CD14-positive monocyte (primary cell): ENCODE measurements around the gene NAT10. TPM values are rescaled to one million over a fixed set of nuclear protein-coding genes. Genes with fewer than 3 reads are reported as not detected.

Source experiments
- DNase-seq, 3 donors: peaks; one replicate each; pipeline ENCODE4 v3.0.0-alpha.2; 2011 to 2022
- H2AFZ ChIP-seq: 2 replicates; pipeline ENCODE4 v1.6.0; 2012; ENCODE audit warnings: mild to moderate bottlenecking, low read depth, low read length, inconsistent platforms; ENCODE audit not compliant: insufficient read depth, poor library complexity, severe bottlenecking
- H3K27ac ChIP-seq, 2 donors: 1 replicate in 1 of 2; 2 replicates in 1 of 2; pipeline ENCODE4 v1.5.1; 2012 to 2013; ENCODE audit warnings: low read length in 2 of 2, control low read depth in 1 of 2, inconsistent platforms in 1 of 2, low read depth in 1 of 2, mild to moderate bottlenecking in 1 of 2
- H3K27me3 ChIP-seq, 2 donors: one replicate each; pipeline versions ENCODE4 v1.6.0 to v1.6.1; 2011 to 2013; ENCODE audit warnings: low read length in 2 of 2; ENCODE audit not compliant: control insufficient read depth in 2 of 2, insufficient read depth in 2 of 2
- H3K36me3 ChIP-seq, 2 donors: replicated peaks in 1 of 2; 1 replicate in 1 of 2; 2 replicates in 1 of 2; pipeline versions ENCODE4 v1.5.1 to v1.6.1; 2012 to 2013; ENCODE audit warnings: low read length in 2 of 2, control low read depth in 1 of 2, inconsistent platforms in 1 of 2, mild to moderate bottlenecking in 1 of 2; ENCODE audit not compliant: insufficient read depth in 2 of 2, control insufficient read depth in 1 of 2
- H3K4me1 ChIP-seq, 2 donors: 1 replicate in 1 of 2; 2 replicates in 1 of 2; pipeline versions ENCODE4 v1.5.1 to v1.6.1; 2012 to 2013; ENCODE audit warnings: low read length in 2 of 2, control low read depth in 1 of 2, inconsistent platforms in 1 of 2, mild to moderate bottlenecking in 1 of 2, moderate library complexity in 1 of 2; ENCODE audit not compliant: insufficient read depth in 2 of 2, control insufficient read depth in 1 of 2
- H3K4me2 ChIP-seq: replicated peaks from 2 replicates; pipeline ENCODE3; 2012; ENCODE audit warnings: low read length, moderate library complexity, mild to moderate bottlenecking; ENCODE audit not compliant: poor library complexity, severe bottlenecking; ENCODE audit errors: extremely low read depth
- H3K4me3 ChIP-seq, 3 experiments: fragments of 200-600 bp in 1 of 3; sonication (generic) in 1 of 3; replicated peaks in 1 of 3; 1 replicate in 2 of 3; 2 replicates in 1 of 3; pipeline ENCODE4 v1.5.1; 2011 to 2013; ENCODE audit warnings: low read length in 3 of 3, mild to moderate bottlenecking in 3 of 3, control low read depth in 2 of 3, low read depth in 2 of 3, inconsistent platforms in 1 of 3, moderate library complexity in 1 of 3
- H3K79me2 ChIP-seq: 2 replicates; pipeline ENCODE4 v1.6.0; 2012; ENCODE audit warnings: mild to moderate bottlenecking, control low read depth, inconsistent platforms, low read length, moderate library complexity; ENCODE audit not compliant: insufficient read depth
- H3K9ac ChIP-seq: 2 replicates; pipeline ENCODE4 v1.6.0; 2017; ENCODE audit warnings: low read length, mild to moderate bottlenecking; ENCODE audit not compliant: insufficient read depth, poor library complexity, severe bottlenecking
- H3K9me3 ChIP-seq, 2 donors: replicated peaks in 1 of 2; 1 replicate in 1 of 2; 2 replicates in 1 of 2; pipeline versions ENCODE4 v1.5.1 to v1.6.1; 2012 to 2013; ENCODE audit warnings: low read length in 2 of 2, control low read depth in 1 of 2; ENCODE audit not compliant: control insufficient read depth in 1 of 2, insufficient read depth in 1 of 2
- H4K20me1 ChIP-seq: 2 replicates; pipeline ENCODE4 v1.6.0; 2012; ENCODE audit warnings: mild to moderate bottlenecking, low read length, control low read depth, moderate library complexity; ENCODE audit not compliant: insufficient read depth
- H3K27ac Mint-ChIP-seq, 7 donors: one replicate each; pipeline ENCODE4 v1.8.0; 2020; ENCODE audit warnings: mild to moderate bottlenecking in 7 of 7, mixed read lengths in 7 of 7, moderate library complexity in 6 of 7, inconsistent platforms in 2 of 7
- H3K27me3 Mint-ChIP-seq, 3 donors: one replicate each; pipeline ENCODE4 v1.8.0; 2021 to 2022; ENCODE audit warnings: low read depth in 3 of 3, mild to moderate bottlenecking in 3 of 3, mixed read lengths in 3 of 3, moderate library complexity in 3 of 3, inconsistent platforms in 1 of 3
- H3K36me3 Mint-ChIP-seq, 2 donors: one replicate each; pipeline ENCODE4 v1.8.0; 2020; ENCODE audit warnings: mixed read lengths in 2 of 2, inconsistent platforms in 1 of 2, mild to moderate bottlenecking in 1 of 2
- H3K4me1 Mint-ChIP-seq: one replicate; pipeline ENCODE4 v1.8.0; 2020; ENCODE audit warnings: mild to moderate bottlenecking, mixed read lengths
- H3K4me3 Mint-ChIP-seq, 2 donors: one replicate each; pipeline ENCODE4 v1.8.0; 2020; ENCODE audit warnings: mild to moderate bottlenecking in 2 of 2, mixed read lengths in 2 of 2, moderate library complexity in 1 of 2
- H3K9me3 Mint-ChIP-seq, 7 donors: one replicate each; pipeline ENCODE4 v1.8.0; 2020 to 2022; ENCODE audit warnings: mixed read lengths in 7 of 7, mild to moderate bottlenecking in 6 of 7, moderate library complexity in 6 of 7, inconsistent platforms in 2 of 7
- CTCF ChIP-seq: fragments of 200-600 bp; IDR thresholded peaks from one replicate; pipeline ENCODE4 v1.8.0; 2022; ENCODE audit warnings: antibody characterized with exemption, mild to moderate bottlenecking
- WGBS: methylation state at CpG from one replicate; pipeline ENCODE4 v1.1.5; 2013; ENCODE audit warnings: missing lambda C conversion rate; ENCODE audit not compliant: insufficient coverage; 5-methylcytosine and 5-hydroxymethylcytosine counted together
- intact Hi-C, 2 donors: fragments of 100-400 bp; cut with micrococcal nuclease; formaldehyde crosslinking; loops; one replicate each; pipeline versions ENCODE4 v1.15.0 to v1.15.1; 2023
- polyA plus RNA-seq, 3 donors: library from polyadenylated mRNA; depleted of rRNA in 1 of 3; unstranded in 2 of 3; stranded (reverse) in 1 of 3; fragments of 300-500 nt in 2 of 3; fragments of >200 nt in 1 of 3; fragmentation: Illumina TruSeq in 2 of 3; gene quantifications; 1 replicate in 2 of 3; 2 replicates in 1 of 3; pipeline ENCODE4 v1.2.3, GENCODE V29; 2012 to 2021
- small RNA-seq: library from RNA; depleted of rRNA; stranded (forward); fragments of <200 nt; gene quantifications from one replicate; pipeline ENCODE3, GENCODE V24; 2012; ENCODE audit warnings: low read depth; ENCODE audit not compliant: insufficient read length

NAT10 gene
- polyA plus RNA-seq, 3 donors: 10.1 to 13.3 (median 13.1) TPM

GRCh38 chr11:34194576-34195335 lies 89.3 kb downstream of the NAT10 start:
- H3K4me3 ChIP-seq: no peak overlapping the region
- no peak overlapping the region for H3K4me3 Mint-ChIP-seq
- DNase-seq: no peak
- no peak overlapping the region for H3K4me2 ChIP-seq
- H4K20me1 ChIP-seq: no peaks in the 10 kb centered on the region
- no peak overlapping the region for H2AFZ ChIP-seq
- no peaks in the 10 kb centered on the region for H3K36me3 ChIP-seq
- no peaks in the 10 kb centered on the region for H3K27me3 ChIP-seq
- H3K27ac ChIP-seq: no peak overlapping the region
- no peak overlapping the region for H3K9ac ChIP-seq
- H3K27ac Mint-ChIP-seq: no peak overlapping the region
- 96% methylated on average over 3 of the region's 13 CpGs for WGBS
- no peak for TF ChIP-seq CTCF
- peaks cover 0 to 2% (median 0%) of the 10 kb centered on the region in 3 donors for H3K27me3 Mint-ChIP-seq
- H3K4me1 ChIP-seq: no peaks in the 10 kb centered on the region
- H3K79me2 ChIP-seq: no peaks in the 10 kb centered on the region
- H3K4me1 Mint-ChIP-seq: peaks cover 3% of the 10 kb centered on the region
- peaks cover 4 to 5% of the 10 kb centered on the region in 2 donors for H3K36me3 Mint-ChIP-seq
- H3K9me3 ChIP-seq: no peaks in the 10 kb centered on the region
- H3K9me3 Mint-ChIP-seq: no peaks in the 10 kb centered on the region
- intact Hi-C loops: no loop called here

Small RNA genes lying within 50 kb of the gene (small RNA-seq; reads per million reads assigned to genes)
- gene RF00019: not detected

Other genes with a start within 250 kb of the NAT10 start
- 100 to 1,000 TPM in 1 of 3 donors, 10 to 100 TPM in 2; 48.8 to 140 (median 75.8) TPM for gene LMO2, start 213.6 kb upstream of the NAT10 start, polyA plus RNA-seq
- 10 to 100 TPM; 50.4 to 81.5 (median 59.2) TPM for gene CAPRIN1, start 53.9 kb upstream of the NAT10 start, polyA plus RNA-seq